Transverse colon (tissue), 4 donors: Measurements from ENCODE around the gene NOL9. TPM values are rescaled to one million over a fixed set of nuclear protein-coding genes. Genes with fewer than 3 reads are reported as not detected.

Experiments used
- DNase-seq: peaks from one replicate; pipeline ENCODE4 v3.0.0-alpha.2; 2019
- H3K27ac ChIP-seq, 4 donors: fragments of 200-600 bp; sonication (generic); 2 replicates each; pipeline ENCODE4 v1.5.1; 2016 to 2018; ENCODE audit warnings: inconsistent platforms in 4 of 4
- H3K27me3 ChIP-seq: fragments of 200-600 bp; sonication (generic); 2 replicates; pipeline ENCODE4 v1.5.1; 2017; ENCODE audit warnings: inconsistent platforms
- H3K36me3 ChIP-seq, 4 donors: fragments of 200-600 bp; sonication (generic); 2 replicates each; pipeline ENCODE4 v1.5.1; 2017 to 2019; ENCODE audit warnings: inconsistent platforms in 4 of 4
- H3K4me1 ChIP-seq, 4 donors: fragments of 200-600 bp; sonication (generic); 2 replicates each; pipeline ENCODE4 v1.5.1; 2017 to 2020; ENCODE audit warnings: inconsistent platforms in 4 of 4
- H3K4me3 ChIP-seq, 4 donors: fragments of 200-600 bp; sonication (generic); 1 replicate in 1 of 4; 2 replicates in 3 of 4; pipeline versions ENCODE4 v1.5.1 to v1.6.1; 2017 to 2019; ENCODE audit warnings: inconsistent platforms in 4 of 4
- H3K9me3 ChIP-seq, 2 donors: fragments of 200-600 bp; sonication (generic); 2 replicates each; pipeline ENCODE4 v1.5.1; 2017 to 2019; ENCODE audit warnings: inconsistent platforms in 2 of 2
- EP300 ChIP-seq: sonication (generic); formaldehyde crosslinking; IDR thresholded peaks from one replicate; pipeline ENCODE4 v1.6.1; 2017; ENCODE audit warnings: antibody characterized with exemption, low read depth
- POLR2A ChIP-seq: fragments of 450-650 bp; IDR thresholded peaks from one replicate; pipeline ENCODE4 v1.6.1; 2016; ENCODE audit warnings: antibody characterized with exemption, mild to moderate bottlenecking, moderate library complexity
- POLR2AphosphoS5 ChIP-seq, 3 donors: sonication (generic); formaldehyde crosslinking; IDR thresholded peaks; one replicate each; pipeline ENCODE4 v1.6.1; 2016; ENCODE audit warnings: antibody characterized with exemption in 3 of 3
- WGBS, 2 donors: methylation state at CpG; one replicate each; pipeline ENCODE4 v1.1.5; 2018; ENCODE audit warnings: low coverage in 1 of 2; 5-methylcytosine and 5-hydroxymethylcytosine counted together
- in situ Hi-C, 4 donors: fragments of 200-750 bp; cut with MboI; loops; one replicate each; pipeline versions ENCODE4 v1.15.0 to v1.15.1; 2017; ENCODE audit warnings: low sequenced_read_pairs in 3 of 4, low pct_ligation_motif_present in 1 of 4, low pct_unique_long_range_greater_than_20kb in 1 of 4
- intact Hi-C: fragments of 100-400 bp; cut with DNase I; formaldehyde crosslinking; loops from one replicate; pipeline ENCODE4 v1.15.1; 2023; ENCODE audit warnings: low total_unique reads
- total RNA-seq, 4 donors: library from RNA; depleted of rRNA; stranded (reverse); fragments of >200 nt; gene quantifications; one replicate each; pipeline ENCODE4 v1.1.0, GENCODE V29; 2016
- TF ChIP-seq, protein P1 (sequence below), 5 experiments: fragments of 200-600 bp in 3 of 5; fragments of 450-650 bp in 2 of 5; sonication (generic) in 3 of 5; IDR thresholded peaks; 1 replicate in 2 of 5; 2 replicates in 3 of 5; pipeline ENCODE4 v1.5.1; 2016 to 2017; ENCODE audit warnings: antibody characterized with exemption in 5 of 5, inconsistent platforms in 3 of 5, mild to moderate bottlenecking in 2 of 5, moderate library complexity in 1 of 5

Gene NOL9
- total RNA-seq, 4 donors from 2014 or later: 8.0 to 30.0 (median 13.8) TPM

DNA sequence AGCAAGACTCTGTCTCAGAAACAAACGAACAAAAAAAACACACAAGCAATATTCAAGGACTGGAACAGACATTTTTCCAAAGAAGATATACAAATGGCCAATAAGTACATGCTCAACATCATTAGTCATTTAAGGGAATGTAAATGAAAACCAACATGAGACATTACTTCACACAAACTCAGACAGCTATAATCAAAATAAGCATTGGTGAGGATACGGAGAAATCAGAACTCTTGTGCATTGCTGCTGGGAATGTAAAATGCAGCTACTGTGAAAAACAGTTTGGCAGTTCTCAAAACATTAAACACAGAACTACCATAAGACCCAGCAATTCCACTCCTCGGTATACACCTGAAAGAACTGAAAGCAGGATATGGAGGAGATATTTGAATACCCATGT is 15.4 kb downstream of the NOL9 start:
- no peaks in the 10 kb centered on the region for H3K27me3 ChIP-seq
- no peak overlapping the region for H3K27ac ChIP-seq
- TF ChIP-seq POLR2AphosphoS5 (IDR thresholded peaks at IDR 0.05) (no peak), EP300 (no peak)
- TF ChIP-seq, protein P1, sequence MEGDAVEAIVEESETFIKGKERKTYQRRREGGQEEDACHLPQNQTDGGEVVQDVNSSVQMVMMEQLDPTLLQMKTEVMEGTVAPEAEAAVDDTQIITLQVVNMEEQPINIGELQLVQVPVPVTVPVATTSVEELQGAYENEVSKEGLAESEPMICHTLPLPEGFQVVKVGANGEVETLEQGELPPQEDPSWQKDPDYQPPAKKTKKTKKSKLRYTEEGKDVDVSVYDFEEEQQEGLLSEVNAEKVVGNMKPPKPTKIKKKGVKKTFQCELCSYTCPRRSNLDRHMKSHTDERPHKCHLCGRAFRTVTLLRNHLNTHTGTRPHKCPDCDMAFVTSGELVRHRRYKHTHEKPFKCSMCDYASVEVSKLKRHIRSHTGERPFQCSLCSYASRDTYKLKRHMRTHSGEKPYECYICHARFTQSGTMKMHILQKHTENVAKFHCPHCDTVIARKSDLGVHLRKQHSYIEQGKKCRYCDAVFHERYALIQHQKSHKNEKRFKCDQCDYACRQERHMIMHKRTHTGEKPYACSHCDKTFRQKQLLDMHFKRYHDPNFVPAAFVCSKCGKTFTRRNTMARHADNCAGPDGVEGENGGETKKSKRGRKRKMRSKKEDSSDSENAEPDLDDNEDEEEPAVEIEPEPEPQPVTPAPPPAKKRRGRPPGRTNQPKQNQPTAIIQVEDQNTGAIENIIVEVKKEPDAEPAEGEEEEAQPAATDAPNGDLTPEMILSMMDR (IDR thresholded peaks at IDR 0.05): no peak
- H3K36me3 ChIP-seq: peaks cover 0 to 14% (median 5%) of the 10 kb centered on the region in 4 donors
- no peak overlapping the region for H3K4me3 ChIP-seq
- WGBS, 2 donors: 49 to 58% methylated on average over 3 of the region's 3 CpGs
- no peak for DNase-seq
- H3K9me3 ChIP-seq: no peaks in the 10 kb centered on the region
- no peaks in the 10 kb centered on the region for H3K4me1 ChIP-seq
- in situ Hi-C loops: no loop called here
- intact Hi-C loops: no loop called here

DNA sequence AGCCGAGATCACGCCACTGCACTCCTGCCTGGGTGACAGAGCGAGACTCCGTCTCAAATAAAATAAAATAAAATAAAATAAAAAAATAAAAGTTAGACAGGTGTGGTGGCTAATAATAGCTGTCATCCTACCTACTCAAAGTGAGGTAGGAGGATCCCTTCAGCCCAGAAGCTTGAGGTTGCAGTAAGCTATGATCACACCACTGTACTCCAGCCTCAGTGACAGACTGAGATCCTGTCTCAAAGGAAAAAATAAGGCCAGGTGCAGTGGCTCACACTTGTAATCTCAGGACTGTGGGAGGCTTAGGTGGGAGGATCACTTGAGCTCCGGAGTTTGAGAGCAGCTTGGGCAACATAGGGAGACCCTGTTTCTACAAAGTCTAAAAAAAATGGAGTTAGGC is 18.0 kb downstream of the NOL9 start:
- no peak for TF ChIP-seq POLR2AphosphoS5 (IDR thresholded peaks at IDR 0.05)
- TF ChIP-seq, protein P1 (IDR thresholded peaks at IDR 0.05): no peak
- TF ChIP-seq POLR2A: no peak
- TF ChIP-seq EP300: no peak
- Histone ChIP-seq H3K36me3 (peaks cover 0 to 19% (median 11%) of the 10 kb centered on the region in 4 donors), H3K4me3 (no peak overlapping the region), H3K4me1 (no peaks in the 10 kb centered on the region), H3K27ac (no peak overlapping the region), H3K9me3 (no peaks in the 10 kb centered on the region), H3K27me3 (no peaks in the 10 kb centered on the region)
- WGBS, 2 donors: 89 to 100% methylated on average over 4 of the region's 5 CpGs
- DNase-seq: no peak
- intact Hi-C loops: no loop called here
- in situ Hi-C loops: no loop called here

DNA sequence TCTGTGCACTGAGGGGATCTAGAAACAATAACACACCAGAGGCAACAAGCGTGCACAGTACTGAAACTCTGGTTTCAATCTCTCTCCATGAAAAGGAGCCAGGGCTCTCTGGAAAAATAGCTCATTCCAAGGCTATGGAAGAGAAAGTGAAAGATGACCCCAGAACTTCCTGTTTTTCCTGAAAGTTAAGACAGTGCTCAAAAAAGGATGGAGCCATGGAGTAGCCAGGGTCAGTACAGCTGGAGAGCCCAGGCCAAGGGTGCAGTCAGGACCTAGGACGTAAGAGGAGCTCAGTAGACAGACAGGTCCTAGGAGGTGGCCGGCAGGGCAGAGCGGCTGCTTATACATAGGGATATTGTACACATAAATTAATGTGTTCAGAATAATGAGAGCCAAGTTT is 19.1 kb downstream of the NOL9 start:
- Histone ChIP-seq H3K9me3 (no peaks in the 10 kb centered on the region), H3K36me3 (peaks cover 0 to 23% (median 15%) of the 10 kb centered on the region in 4 donors), H3K4me3 (no peak overlapping the region), H3K27me3 (no peaks in the 10 kb centered on the region), H3K4me1 (no peaks in the 10 kb centered on the region), H3K27ac (no peak overlapping the region)
- WGBS, 2 donors: 95 to 100% methylated on average over 1 to 4 of the region's 4 CpGs
- intact Hi-C loops: no loop called here
- DNase-seq: no peak
- no peak for TF ChIP-seq POLR2AphosphoS5 (IDR thresholded peaks at IDR 0.05)
- no peak for TF ChIP-seq POLR2A
- TF ChIP-seq, protein P1 (IDR thresholded peaks at IDR 0.05): no peak
- TF ChIP-seq EP300: no peak
- in situ Hi-C loops: no loop called here

DNA sequence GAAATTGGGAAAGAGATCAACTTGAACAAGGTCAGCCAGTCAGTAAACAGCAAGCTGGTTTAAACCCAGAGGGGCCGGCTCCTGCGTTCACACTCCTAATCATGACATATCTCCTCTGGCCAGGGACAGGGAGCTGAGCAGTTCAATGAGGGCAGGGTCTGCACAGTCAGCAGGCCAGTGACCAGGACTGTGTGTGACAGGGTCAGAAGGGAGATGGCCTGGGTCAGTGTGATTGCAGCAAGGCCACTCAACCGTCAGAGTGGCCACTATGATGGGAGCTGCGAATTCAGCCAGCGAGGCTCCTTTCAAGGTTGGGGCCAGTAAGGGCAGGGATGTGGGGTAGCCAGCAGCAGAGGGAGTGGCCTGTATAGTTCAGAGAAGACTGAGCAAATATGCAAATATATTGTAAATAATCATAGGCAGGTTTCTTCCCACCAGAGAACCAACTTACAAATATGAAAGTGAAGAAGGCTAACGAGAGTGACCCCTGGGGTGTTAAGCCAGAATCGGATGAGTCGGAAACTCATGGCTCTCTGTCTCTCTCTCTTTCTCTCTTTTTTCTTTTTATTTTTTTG is 20.0 kb downstream of the NOL9 start:
- H3K4me3 ChIP-seq: no peak overlapping the region
- peaks cover 0 to 30% (median 16%) of the 10 kb centered on the region in 4 donors for H3K36me3 ChIP-seq
- intact Hi-C loops: no loop called here
- H3K9me3 ChIP-seq: no peaks in the 10 kb centered on the region
- in situ Hi-C loops: no loop called here
- H3K4me1 ChIP-seq: no peaks in the 10 kb centered on the region
- H3K27me3 ChIP-seq: no peaks in the 10 kb centered on the region
- H3K27ac ChIP-seq: no peak overlapping the region
- no peak for DNase-seq
- TF ChIP-seq, protein P1 (IDR thresholded peaks at IDR 0.05): no peak
- TF ChIP-seq POLR2A: no peak
- no peak for TF ChIP-seq POLR2AphosphoS5 (IDR thresholded peaks at IDR 0.05)
- no peak for TF ChIP-seq EP300
- WGBS, 2 donors: 97% methylated on average over 8 of the region's 8 CpGs; no CpG with 5 or more reads in 1 of the 2 donors
